Stomach smooth muscle (tissue), 2 donors: Measurements from ENCODE around the gene ASIC5.

ENCODE experiments used
- H3K27ac ChIP-seq: one replicate; pipeline ENCODE4 v1.7.0; 2013; ENCODE audit warnings: mild to moderate bottlenecking, low read length, inconsistent platforms
- H3K27me3 ChIP-seq, 2 donors: one replicate each; pipeline ENCODE4 v1.7.0; 2013; ENCODE audit warnings: low read length in 2 of 2; ENCODE audit not compliant: insufficient read depth in 2 of 2, control insufficient read depth in 1 of 2
- H3K36me3 ChIP-seq, 2 donors: one replicate each; pipeline ENCODE4 v1.7.0; 2013; ENCODE audit warnings: low read length in 2 of 2; ENCODE audit not compliant: control insufficient read depth in 2 of 2, insufficient read depth in 2 of 2
- H3K4me1 ChIP-seq: one replicate; pipeline ENCODE4 v1.7.0; 2013; ENCODE audit warnings: low read length; ENCODE audit not compliant: control insufficient read depth, insufficient read depth
- H3K4me3 ChIP-seq, 2 donors: one replicate each; pipeline ENCODE4 v1.7.0; 2013; ENCODE audit warnings: low read length in 2 of 2
- H3K9ac ChIP-seq, 2 donors: one replicate each; pipeline ENCODE4 v1.7.0; 2013; ENCODE audit warnings: low read length in 2 of 2, mild to moderate bottlenecking in 1 of 2
- H3K9me3 ChIP-seq, 2 donors: one replicate each; pipeline ENCODE4 v1.7.0; 2013; ENCODE audit warnings: low read length in 2 of 2; ENCODE audit not compliant: control insufficient read depth in 2 of 2
- donor health status: healthy.
- donor health status: Pancreatic carcinoma.

Gene ASIC5, protein sequence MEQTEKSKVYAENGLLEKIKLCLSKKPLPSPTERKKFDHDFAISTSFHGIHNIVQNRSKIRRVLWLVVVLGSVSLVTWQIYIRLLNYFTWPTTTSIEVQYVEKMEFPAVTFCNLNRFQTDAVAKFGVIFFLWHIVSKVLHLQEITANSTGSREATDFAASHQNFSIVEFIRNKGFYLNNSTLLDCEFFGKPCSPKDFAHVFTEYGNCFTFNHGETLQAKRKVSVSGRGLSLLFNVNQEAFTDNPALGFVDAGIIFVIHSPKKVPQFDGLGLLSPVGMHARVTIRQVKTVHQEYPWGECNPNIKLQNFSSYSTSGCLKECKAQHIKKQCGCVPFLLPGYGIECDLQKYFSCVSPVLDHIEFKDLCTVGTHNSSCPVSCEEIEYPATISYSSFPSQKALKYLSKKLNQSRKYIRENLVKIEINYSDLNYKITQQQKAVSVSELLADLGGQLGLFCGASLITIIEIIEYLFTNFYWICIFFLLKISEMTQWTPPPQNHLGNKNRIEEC

GRCh38 chr4:155866177-155866576 is at the start of gene ASIC5:
TSS of gene ASIC5 (minus strand) at chr4:155866277. CDS start at chr4:155866226, 51 bp downstream.
- no peaks in the 10 kb centered on the region for H3K27me3 ChIP-seq
- H3K4me3 ChIP-seq = no peak within 1 kb of the TSS
- no peak within 1 kb of the TSS for H3K27ac ChIP-seq
- H3K9ac ChIP-seq = no peak within 1 kb of the TSS
- H3K9me3 ChIP-seq = no peaks in the 10 kb centered on the region
- H3K4me1 ChIP-seq = no peaks in the 10 kb centered on the region
- H3K36me3 ChIP-seq = no peaks in the 10 kb centered on the region

DNA sequence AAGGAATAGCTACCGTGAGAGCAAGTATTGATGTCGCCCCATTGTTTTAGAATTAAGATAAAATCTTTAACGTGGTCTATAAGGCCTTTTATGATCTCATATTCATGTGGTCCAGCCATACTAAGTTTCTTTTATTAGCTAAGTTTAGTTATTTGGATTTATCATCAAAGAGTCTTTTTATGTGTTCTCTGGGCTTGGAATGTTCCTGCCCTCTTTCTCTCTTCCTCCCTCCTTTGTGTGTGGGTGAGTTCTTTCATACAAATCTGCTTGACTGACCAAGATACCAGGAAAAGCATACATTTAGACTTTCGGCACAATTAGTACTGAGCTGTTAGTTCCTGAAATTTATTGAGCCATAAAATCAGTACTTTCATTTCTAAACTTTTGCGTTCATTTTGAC is 48.7 kb upstream of the ASIC5 start:
- H3K36me3 ChIP-seq = no peaks in the 10 kb centered on the region
- no peak overlapping the region for H3K9ac ChIP-seq
- no peak overlapping the region for H3K27ac ChIP-seq
- no peaks in the 10 kb centered on the region for H3K9me3 ChIP-seq
- H3K27me3 ChIP-seq = no peaks in the 10 kb centered on the region
- H3K4me3 ChIP-seq = no peak overlapping the region
- no peaks in the 10 kb centered on the region for H3K4me1 ChIP-seq

GRCh38 chr4:155911905-155912304 is 45.8 kb upstream of the ASIC5 start:
- no peaks in the 10 kb centered on the region for H3K36me3 ChIP-seq
- no peak overlapping the region for H3K27ac ChIP-seq
- no peaks in the 10 kb centered on the region for H3K27me3 ChIP-seq
- no peaks in the 10 kb centered on the region for H3K9me3 ChIP-seq
- no peak overlapping the region for H3K4me3 ChIP-seq
- H3K9ac ChIP-seq = no peak overlapping the region
- H3K4me1 ChIP-seq = no peaks in the 10 kb centered on the region

- Histone ChIP-seq H3K27me3 (no peaks in the 10 kb centered on the region), H3K36me3 (no peaks in the 10 kb centered on the region), H3K9ac (no peak overlapping the region), H3K4me1 (no peaks in the 10 kb centered on the region), H3K9me3 (no peaks in the 10 kb centered on the region), H3K27ac (no peak overlapping the region), H3K4me3 (no peak overlapping the region)
Measured at GRCh38 chr4:155909615-155910226, 43.6 kb upstream of the ASIC5 start.

GRCh38 chr4:155908187-155909139 is 42.4 kb upstream of the ASIC5 start:
- Histone ChIP-seq H3K9ac (no peak overlapping the region), H3K9me3 (no peaks in the 10 kb centered on the region), H3K36me3 (no peaks in the 10 kb centered on the region), H3K4me3 (no peak overlapping the region), H3K27me3 (no peaks in the 10 kb centered on the region), H3K4me1 (no peaks in the 10 kb centered on the region), H3K27ac (no peak overlapping the region)

- Histone ChIP-seq H3K27me3 (no peaks in the 10 kb centered on the region), H3K36me3 (no peaks in the 10 kb centered on the region), H3K9me3 (no peaks in the 10 kb centered on the region), H3K27ac (no peak overlapping the region), H3K4me1 (no peaks in the 10 kb centered on the region), H3K9ac (no peak overlapping the region), H3K4me3 (no peak overlapping the region)
Measured at GRCh38 chr4:155907556-155907955, 41.5 kb upstream of the ASIC5 start.

- Histone ChIP-seq H3K27me3 (no peaks in the 10 kb centered on the region), H3K36me3 (no peaks in the 10 kb centered on the region), H3K9me3 (no peaks in the 10 kb centered on the region), H3K4me1 (no peaks in the 10 kb centered on the region), H3K9ac (no peak overlapping the region), H3K27ac (no peak overlapping the region), H3K4me3 (no peak overlapping the region)
Measured at GRCh38 chr4:155906554-155907247, 40.6 kb upstream of the ASIC5 start.

GRCh38 chr4:155904331-155904730 is 38.3 kb upstream of the ASIC5 start:
- no peak overlapping the region for H3K9ac ChIP-seq
- no peaks in the 10 kb centered on the region for H3K36me3 ChIP-seq
- no peaks in the 10 kb centered on the region for H3K27me3 ChIP-seq
- no peak overlapping the region for H3K4me3 ChIP-seq
- H3K9me3 ChIP-seq = no peaks in the 10 kb centered on the region
- H3K27ac ChIP-seq = no peak overlapping the region
- H3K4me1 ChIP-seq = no peaks in the 10 kb centered on the region

- H3K4me3 ChIP-seq = no peak within 1 kb of the TSS
- H3K9ac ChIP-seq = no peak within 1 kb of the TSS
- H3K27me3 ChIP-seq = no peaks in the 10 kb centered on the region
- no peaks in the 10 kb centered on the region for H3K4me1 ChIP-seq
- H3K36me3 ChIP-seq = no peaks in the 10 kb centered on the region
- no peak within 1 kb of the TSS for H3K27ac ChIP-seq
- no peaks in the 10 kb centered on the region for H3K9me3 ChIP-seq
Measured at GRCh38 chr4:155903453-155903852, 37.4 kb upstream of the ASIC5 start, which contains the start of gene TDO2. TSS of gene TDO2 (plus strand) at chr4:155903696. CDS start at chr4:155903759, 63 bp downstream.

DNA sequence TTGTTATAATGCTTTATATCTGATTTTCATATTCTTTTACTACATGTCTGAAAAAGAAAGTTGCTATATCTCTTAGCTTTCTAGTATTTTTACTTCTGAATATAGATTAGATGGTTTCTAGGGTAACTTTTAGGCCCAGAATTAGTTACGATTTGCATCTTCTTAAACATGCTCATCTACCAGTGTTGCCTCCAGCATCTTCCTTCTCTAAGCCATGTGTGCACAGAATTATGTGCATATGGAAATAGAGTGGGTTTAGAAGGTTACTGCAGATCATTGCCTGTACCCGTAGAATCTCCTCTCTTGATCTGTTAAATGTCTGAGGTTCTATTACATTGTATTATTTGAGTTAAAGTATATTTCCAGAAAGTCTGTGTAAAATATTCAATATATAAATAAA is 34.9 kb upstream of the ASIC5 start:
- Histone ChIP-seq H3K4me3 (no peak overlapping the region), H3K9ac (no peak overlapping the region), H3K4me1 (no peaks in the 10 kb centered on the region), H3K36me3 (no peaks in the 10 kb centered on the region), H3K9me3 (no peaks in the 10 kb centered on the region), H3K27me3 (no peaks in the 10 kb centered on the region), H3K27ac (no peak overlapping the region)
